ENCODE data around the gene SLC25A23. TPM values are rescaled to one million over a fixed set of nuclear protein-coding genes. Genes with fewer than 3 reads are reported as not detected.

Gene SLC25A23
- total RNA-seq, 1 experiment from 2014 or later: 14.5 TPM

GRCh38 chr19:6425732-6426620, 33.6 kb downstream of the SLC25A23 start:
- Mint-ChIP-seq H3K27me3 (ENCODE audit: insufficient read depth, unreplicated experiment) (no peaks in the 10 kb centered on the region), H3K27ac (ENCODE audit: low read depth, unreplicated experiment) (peak overlapping the region; percentile 98), H3K9me3 (ENCODE audit: unreplicated experiment) (no peaks in the 10 kb centered on the region), H3K36me3 (ENCODE audit: insufficient read depth, unreplicated experiment) (peaks cover 21% of the 10 kb centered on the region), H3K4me3 (ENCODE audit: unreplicated experiment) (peak overlapping the region; percentile 87), H3K4me1 (ENCODE audit: insufficient read depth, unreplicated experiment) (peaks cover 20% of the 10 kb centered on the region)
- POLR2A ChIA-PET: interaction anchor here (0.6 to 2.7 kb wide), 10 partner anchors 8 to 706 kb away, joined by 3 to 9 read pairs (median 4); partner anchors contain the start of genes CATSPERD, CLPP, LONP1 and SLC25A23
- no peak for TF ChIP-seq CTCF (IDR thresholded peaks at IDR 0.05; ENCODE audit: unreplicated experiment)
- peak; percentile 30 for DNase-seq (ENCODE audit: unreplicated experiment)
- TSS peak; percentile 90 for BruUV-seq (replicated peaks)
- CTCF ChIA-PET: interaction anchor here (0.6 kb wide), 1 partner anchor 18 kb away, joined by 3 read pairs; no protein-coding TSS in a partner anchor
- intact Hi-C loops (cut with micrococcal nuclease): no loop called here

GRCh38 chr19:6424939-6425731, 34.5 kb downstream of the SLC25A23 start:
- intact Hi-C loops (cut with micrococcal nuclease): no loop called here
- Mint-ChIP-seq H3K36me3 (ENCODE audit: insufficient read depth, unreplicated experiment) (peaks cover 29% of the 10 kb centered on the region), H3K27me3 (ENCODE audit: insufficient read depth, unreplicated experiment) (no peaks in the 10 kb centered on the region), H3K9me3 (ENCODE audit: unreplicated experiment) (no peaks in the 10 kb centered on the region), H3K4me1 (ENCODE audit: insufficient read depth, unreplicated experiment) (peaks cover 20% of the 10 kb centered on the region), H3K4me3 (ENCODE audit: unreplicated experiment) (peak overlapping the region; percentile 87), H3K27ac (ENCODE audit: low read depth, unreplicated experiment) (peak overlapping the region; percentile 98)
- ChIA-PET CTCF (interaction anchor here (0.5 to 1.7 kb wide), 3 partner anchors 29 to 295 kb away, joined by 3 to 5 read pairs (median 3); partner anchors contain the start of gene C3), POLR2A (interaction anchor here (0.6 to 2.7 kb wide), 20 partner anchors 9 to 1200 kb away, joined by 3 to 9 read pairs (median 4); partner anchors contain the start of genes ALKBH7, CATSPERD, CLPP and GTF2F1)
- DNase-seq (ENCODE audit: unreplicated experiment): peak; percentile 100
- TF ChIP-seq CTCF (IDR thresholded peaks at IDR 0.05; ENCODE audit: unreplicated experiment): no peak
- BruUV-seq (replicated peaks): no TSS peak

- Mint-ChIP-seq H3K9me3 (ENCODE audit: unreplicated experiment) (no peaks in the 10 kb centered on the region), H3K4me3 (ENCODE audit: unreplicated experiment) (peak within 1 kb of the TSS; percentile 87), H3K4me1 (ENCODE audit: insufficient read depth, unreplicated experiment) (peaks cover 20% of the 10 kb centered on the region), H3K36me3 (ENCODE audit: insufficient read depth, unreplicated experiment) (peaks cover 37% of the 10 kb centered on the region), H3K27ac (ENCODE audit: low read depth, unreplicated experiment) (peak within 1 kb of the TSS; percentile 98), H3K27me3 (ENCODE audit: insufficient read depth, unreplicated experiment) (no peaks in the 10 kb centered on the region)
- DNase-seq (ENCODE audit: unreplicated experiment): peak; percentile 4
- no peak for TF ChIP-seq CTCF (IDR thresholded peaks at IDR 0.05; ENCODE audit: unreplicated experiment)
- BruUV-seq (replicated peaks): no TSS peak
- POLR2A ChIA-PET: interaction anchor here (0.6 to 2.7 kb wide), 20 partner anchors 10 to 1200 kb away, joined by 3 to 9 read pairs (median 3); partner anchors contain the start of genes ALKBH7, CLPP, GTF2F1 and PSPN
- CTCF ChIA-PET: interaction anchor here (0.5 to 1.7 kb wide), 4 partner anchors 29 to 456 kb away, joined by 3 to 5 read pairs (median 3); partner anchors contain the start of gene C3
- intact Hi-C loops (cut with micrococcal nuclease): no loop called here
Measured at GRCh38 chr19:6424195-6424938, 35.2 kb downstream of the SLC25A23 start, which contains the start of gene KHSRP. Gene KHSRP (minus strand): TSS chr19:6424811. CDS start chr19:6424701, 110 bp downstream.

All from MCF 10A (cell line).